Osteoblast (primary cell): Measurements from ENCODE around the gene CFAP221. TPM values are rescaled to one million over a fixed set of nuclear protein-coding genes. Genes with fewer than 3 reads are reported as not detected.

Experiments used
- DNase-seq: peaks from one replicate; pipeline ENCODE4 v3.0.0; 2011; ENCODE audit warnings: low spot score, mixed read lengths; ENCODE audit not compliant: insufficient read length; ENCODE audit errors: missing footprints
- H2AFZ ChIP-seq: 2 replicates; pipeline ENCODE4 v1.6.0; 2011; ENCODE audit warnings: mild to moderate bottlenecking, low read length
- H3K27ac ChIP-seq: 2 replicates; pipeline ENCODE4 v1.5.1; 2011; ENCODE audit warnings: mild to moderate bottlenecking, low read depth, low read length, moderate library complexity
- H3K27me3 ChIP-seq: 2 replicates; pipeline ENCODE4 v1.6.0; 2012; ENCODE audit warnings: mild to moderate bottlenecking, control low read depth, inconsistent platforms, low read length, moderate library complexity; ENCODE audit not compliant: insufficient read depth
- H3K36me3 ChIP-seq: 2 replicates; pipeline ENCODE4 v1.5.1; 2011; ENCODE audit warnings: mild to moderate bottlenecking, low read length, control low read depth, moderate library complexity; ENCODE audit not compliant: insufficient read depth
- H3K4me1 ChIP-seq: 2 replicates; pipeline ENCODE4 v1.5.1; 2011; ENCODE audit warnings: mild to moderate bottlenecking, low read length, control low read depth, moderate library complexity; ENCODE audit not compliant: insufficient read depth
- H3K4me2 ChIP-seq: 2 replicates; pipeline ENCODE4 v1.6.0; 2011; ENCODE audit warnings: mild to moderate bottlenecking, low read length; ENCODE audit not compliant: insufficient read depth
- H3K4me3 ChIP-seq: fragments of 200-600 bp; sonication (generic); 3 replicates; pipeline ENCODE4 v1.5.1; 2012; ENCODE audit warnings: mild to moderate bottlenecking, low read length, inconsistent platforms; ENCODE audit not compliant: insufficient read depth
- H3K79me2 ChIP-seq: 2 replicates; pipeline ENCODE4 v1.6.0; 2012; ENCODE audit warnings: mild to moderate bottlenecking, low read length, control low read depth, inconsistent platforms; ENCODE audit not compliant: insufficient read depth
- H3K9me3 ChIP-seq: 2 replicates; pipeline ENCODE4 v1.5.1; 2011; ENCODE audit warnings: low read depth, low read length, control low read depth
- H4K20me1 ChIP-seq: 2 replicates; pipeline ENCODE4 v1.6.0; 2012; ENCODE audit warnings: mild to moderate bottlenecking, low read length, control low read depth; ENCODE audit not compliant: insufficient read depth
- CTCF ChIP-seq: IDR thresholded peaks from 2 replicates; pipeline ENCODE4 v1.5.1; 2011; ENCODE audit warnings: mild to moderate bottlenecking, low read depth, low read length, moderate library complexity; ENCODE audit errors: extremely low read depth
- total RNA-seq: library from RNA; depleted of rRNA; stranded (reverse); fragments of >200 nt; gene quantifications from 2 replicates; pipeline ENCODE4 v1.2.3, GENCODE V29; 2012

Gene CFAP221
- total RNA-seq, 1 donor = 0.36 TPM

GRCh38 chr2:119680457-119681202 is 136.4 kb downstream of the CFAP221 start:
- no peak for TF ChIP-seq CTCF

GRCh38 chr2:119681203-119681867 is 137.1 kb downstream of the CFAP221 start:
- Histone ChIP-seq H3K27ac (no peak overlapping the region), H3K9me3 (no peaks in the 10 kb centered on the region), H3K79me2 (peaks cover 20% of the 10 kb centered on the region), H4K20me1 (peaks cover 27% of the 10 kb centered on the region), H3K4me2 (no peak overlapping the region), H3K36me3 (peaks cover 3% of the 10 kb centered on the region), H2AFZ (no peak overlapping the region), H3K27me3 (no peaks in the 10 kb centered on the region), H3K4me1 (peaks cover 13% of the 10 kb centered on the region), H3K4me3 (no peak overlapping the region)
- DNase-seq = no peak
- no peak for TF ChIP-seq CTCF

More at GRCh38 chr2:119680457-119681202, 136.4 kb downstream of the CFAP221 start:
- Histone ChIP-seq H3K4me1 (peaks cover 13% of the 10 kb centered on the region), H3K27ac (no peak overlapping the region), H3K27me3 (peaks cover 1% of the 10 kb centered on the region), H3K4me3 (no peak overlapping the region), H2AFZ (no peak overlapping the region), H3K9me3 (no peaks in the 10 kb centered on the region), H3K4me2 (no peak overlapping the region), H3K79me2 (peaks cover 20% of the 10 kb centered on the region), H4K20me1 (peaks cover 27% of the 10 kb centered on the region), H3K36me3 (peaks cover 3% of the 10 kb centered on the region)
- no peak for DNase-seq

- Histone ChIP-seq H2AFZ (no peak overlapping the region), H3K36me3 (peaks cover 3% of the 10 kb centered on the region), H3K4me1 (peaks cover 13% of the 10 kb centered on the region), H3K4me3 (no peak overlapping the region), H4K20me1 (peaks cover 27% of the 10 kb centered on the region), H3K27me3 (no peaks in the 10 kb centered on the region), H3K79me2 (peaks cover 20% of the 10 kb centered on the region), H3K9me3 (no peaks in the 10 kb centered on the region), H3K4me2 (no peak overlapping the region), H3K27ac (no peak overlapping the region)
- no peak for DNase-seq
- no peak for TF ChIP-seq CTCF
Observed at GRCh38 chr2:119681868-119682220, 137.6 kb downstream of the CFAP221 start.

GRCh38 chr2:119682578-119682977 is 138.3 kb downstream of the CFAP221 start:
- Histone ChIP-seq H3K4me2 (no peak overlapping the region), H3K27ac (no peak overlapping the region)

More at GRCh38 chr2:119682578-119682977, 138.3 kb downstream of the CFAP221 start:
- H3K4me3 ChIP-seq = no peak overlapping the region
- peaks cover 13% of the 10 kb centered on the region for H3K4me1 ChIP-seq
- DNase-seq = no peak
- H3K9me3 ChIP-seq = no peaks in the 10 kb centered on the region
- no peak for TF ChIP-seq CTCF
- peaks cover 3% of the 10 kb centered on the region for H3K36me3 ChIP-seq
- peaks cover 27% of the 10 kb centered on the region for H4K20me1 ChIP-seq
- no peaks in the 10 kb centered on the region for H3K27me3 ChIP-seq
- no peak overlapping the region for H2AFZ ChIP-seq
- H3K79me2 ChIP-seq = peaks cover 20% of the 10 kb centered on the region
